Epithelial cell of prostate (primary cell): ENCODE data around the gene IFFO2.

Source experiments
- DNase-seq: peaks from one replicate; pipeline ENCODE4 v3.0.0-alpha.2; 2011; ENCODE audit warnings: low read depth, low spot score
- H3K27ac ChIP-seq: fragments of 450-650 bp; 2 replicates; pipeline ENCODE4 v1.5.1; 2017; ENCODE audit warnings: mild to moderate bottlenecking

IFFO2 gene

GRCh38 chr1:18939398-18940302, 16.8 kb downstream of the IFFO2 start:
- peak overlapping the region; percentile 89 for H3K27ac ChIP-seq
- DNase-seq, result no peak

GRCh38 chr1:18938707-18939070, 17.8 kb downstream of the IFFO2 start:
- no peak for DNase-seq
- H3K27ac ChIP-seq, result peak overlapping the region; percentile 89

GRCh38 chr1:18938008-18938706, 18.3 kb downstream of the IFFO2 start:
- H3K27ac ChIP-seq, result peak overlapping the region; percentile 89
- DNase-seq, result no peak

GRCh38 chr1:18937539-18937938, 18.9 kb downstream of the IFFO2 start:
- DNase-seq, result no peak
- peak overlapping the region; percentile 43 for H3K27ac ChIP-seq

GRCh38 chr1:18936814-18937481, 19.5 kb downstream of the IFFO2 start:
- H3K27ac ChIP-seq, result peak overlapping the region; percentile 43
- peak; percentile 51 for DNase-seq

- no peak for DNase-seq
- peak overlapping the region; percentile 43 for H3K27ac ChIP-seq
Observed at GRCh38 chr1:18936471-18936813, 20.0 kb downstream of the IFFO2 start.

- H3K27ac ChIP-seq, result no peak overlapping the region
- no peak for DNase-seq
Observed at GRCh38 chr1:18934205-18935000, 22.1 kb downstream of the IFFO2 start.

GRCh38 chr1:18932879-18933278, 23.6 kb downstream of the IFFO2 start:
- H3K27ac ChIP-seq, result peak overlapping the region; percentile 17
- DNase-seq, result no peak

- DNase-seq, result no peak
- peak overlapping the region; percentile 17 for H3K27ac ChIP-seq
Observed at GRCh38 chr1:18932387-18932786, 24.1 kb downstream of the IFFO2 start.

GRCh38 chr1:18931730-18932129, 24.7 kb downstream of the IFFO2 start:
- no peak for DNase-seq
- no peak overlapping the region for H3K27ac ChIP-seq

GRCh38 chr1:18929686-18930085, 26.8 kb downstream of the IFFO2 start:
- no peak overlapping the region for H3K27ac ChIP-seq
- no peak for DNase-seq

GRCh38 chr1:18928985-18929384, 27.5 kb downstream of the IFFO2 start:
- H3K27ac ChIP-seq, result no peak overlapping the region
- DNase-seq, result no peak

- peak overlapping the region; percentile 99 for H3K27ac ChIP-seq
- DNase-seq, result no peak
Observed at GRCh38 chr1:18928406-18928805, 28.1 kb downstream of the IFFO2 start.

GRCh38 chr1:18927654-18928272, 28.7 kb downstream of the IFFO2 start:
- DNase-seq, result no peak
- peak overlapping the region; percentile 99 for H3K27ac ChIP-seq

- H3K27ac ChIP-seq, result peak overlapping the region; percentile 99
- no peak for DNase-seq
Observed at GRCh38 chr1:18927082-18927653, 29.3 kb downstream of the IFFO2 start.

- peak; percentile 73 for DNase-seq
- peak overlapping the region; percentile 99 for H3K27ac ChIP-seq
Observed at GRCh38 chr1:18926315-18927081, 30.0 kb downstream of the IFFO2 start.

GRCh38 chr1:18925279-18925678, 31.2 kb downstream of the IFFO2 start:
- H3K27ac ChIP-seq, result no peak overlapping the region
- no peak for DNase-seq

- peak overlapping the region; percentile 76 for H3K27ac ChIP-seq
- no peak for DNase-seq
Observed at GRCh38 chr1:18924221-18924691, 32.2 kb downstream of the IFFO2 start.
